OCI-LY3 (cell line): ENCODE data around the gene CHRD.

Experiments used
- CTCF ChIP-seq: fragments of 200-600, 300-600 bp; sonication (generic); IDR thresholded peaks from 2 replicates; pipeline ENCODE4 v1.5.1; 2014; ENCODE audit warnings: antibody characterized with exemption, low read length, low read depth
- EZH2phosphoT487 ChIP-seq: fragments of 200-600 bp; shearing (Covaris generic); IDR thresholded peaks from 2 replicates; pipeline ENCODE4 v1.6.1; 2018; ENCODE audit warnings: antibody characterized with exemption, mixed run types, low read depth

- TF ChIP-seq CTCF = no peak
- TF ChIP-seq EZH2phosphoT487 = no peak
These were observed 43.1 kb upstream of the CHRD start for GRCh38 chr3:184336547-184337398.
